HEK293T (cell line): ENCODE results near the gene ZNF221.

ENCODE experiments used
- ARNT ChIP-seq: fragments of 450-650 bp; IDR thresholded peaks from 2 replicates; pipeline ENCODE4 v1.6.1; 2017; ENCODE audit warnings: mild to moderate bottlenecking
- BHLHE40 ChIP-seq: fragments of 450-650 bp; IDR thresholded peaks from 2 replicates; pipeline ENCODE4 v1.6.1; 2016; ENCODE audit warnings: mild to moderate bottlenecking, moderate library complexity, borderline replicate concordance
- ELF4 ChIP-seq: fragments of 450-650 bp; IDR thresholded peaks from 2 replicates; pipeline ENCODE4 v1.6.1; 2017; ENCODE audit warnings: antibody characterized with exemption
- FOXA1 ChIP-seq: fragments of 450-650 bp; IDR thresholded peaks from 2 replicates; pipeline ENCODE4 v1.6.1; 2016; ENCODE audit warnings: mild to moderate bottlenecking
- FOXK2 ChIP-seq: fragments of 450-650 bp; IDR thresholded peaks from 2 replicates; pipeline ENCODE4 v1.6.1; 2016; ENCODE audit warnings: mild to moderate bottlenecking
- FOXM1 ChIP-seq: fragments of 450-650 bp; IDR thresholded peaks from 2 replicates; pipeline ENCODE4 v1.6.1; 2017; ENCODE audit warnings: mild to moderate bottlenecking, borderline replicate concordance
- L3MBTL2 ChIP-seq: fragments of 450-650 bp; conservative IDR thresholded peaks from 2 replicates; pipeline ENCODE4 v1.6.1; 2016; ENCODE audit warnings: mild to moderate bottlenecking
- LEF1 ChIP-seq: fragments of 450-650 bp; IDR thresholded peaks from 2 replicates; pipeline ENCODE4 v1.6.1; 2017; ENCODE audit warnings: mild to moderate bottlenecking, borderline replicate concordance
- SP1 ChIP-seq: fragments of 450-650 bp; IDR thresholded peaks from 2 replicates; pipeline ENCODE4 v1.6.1; 2017
- SUZ12 ChIP-seq: fragments of 450-650 bp; IDR thresholded peaks from 2 replicates; pipeline ENCODE4 v1.6.1; 2016; ENCODE audit warnings: mild to moderate bottlenecking
- TARDBP ChIP-seq: fragments of 450-650 bp; IDR thresholded peaks from 2 replicates; pipeline ENCODE4 v1.6.1; 2016
- ZNF384 ChIP-seq: fragments of 450-650 bp; IDR thresholded peaks from 2 replicates; pipeline ENCODE4 v1.6.1; 2016
- TF ChIP-seq, protein P1 (sequence below): fragments of 450-650 bp; IDR thresholded peaks from 2 replicates; pipeline ENCODE4 v1.6.1; 2016

DNA sequence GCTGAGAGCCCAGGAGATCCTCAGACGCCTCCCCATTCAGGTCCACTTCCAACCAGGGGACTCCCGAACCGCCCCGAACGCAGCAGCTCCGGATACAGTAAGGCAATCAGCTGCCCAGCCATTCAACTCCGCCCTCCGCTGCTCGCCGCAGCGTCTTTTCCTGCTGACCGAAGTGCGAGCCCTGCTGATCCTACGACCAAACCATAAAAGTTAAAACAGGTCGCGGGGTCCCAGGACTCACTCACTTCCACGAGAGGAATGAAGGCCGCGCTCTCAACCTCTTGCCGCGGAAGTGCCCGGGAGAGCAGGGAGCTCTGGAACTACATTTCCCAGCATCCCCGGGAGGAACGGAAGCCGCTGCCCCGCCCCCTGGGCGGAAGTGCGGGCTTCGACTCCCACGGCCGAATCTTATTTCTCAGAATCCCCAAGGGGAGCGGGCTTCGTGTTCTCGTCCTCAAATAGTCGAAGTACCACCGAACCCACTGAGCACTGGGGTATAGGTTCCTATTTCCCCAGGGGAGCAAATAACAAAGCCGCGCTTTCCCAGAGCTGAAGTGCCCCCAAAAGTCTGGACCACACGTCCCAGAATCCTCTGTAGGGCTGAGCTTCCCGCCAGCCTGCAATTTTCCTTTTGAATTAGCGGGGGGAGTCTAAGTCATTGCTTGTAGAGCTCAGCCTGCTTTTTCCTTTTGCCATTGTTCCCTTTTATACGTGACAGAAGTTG lies 15.9 kb upstream of the ZNF221 start, which contains the start of gene ZNF45:
- TF ChIP-seq FOXA1: no peak
- no peak for TF ChIP-seq ARNT
- no peak for TF ChIP-seq SP1
- TF ChIP-seq L3MBTL2: peak; percentile 92
- TF ChIP-seq FOXK2: no peak
- no peak for TF ChIP-seq ZNF384
- TF ChIP-seq FOXM1: no peak
- TF ChIP-seq ELF4: peak; percentile 54; the same call in 1 of the 2 replicates
- TF ChIP-seq TARDBP: no peak
- 0 out of 2 replicates have a peak, but pooled peaks have one; percentile 6 for TF ChIP-seq SUZ12
- no peak for TF ChIP-seq LEF1
- TF ChIP-seq, protein P1, sequence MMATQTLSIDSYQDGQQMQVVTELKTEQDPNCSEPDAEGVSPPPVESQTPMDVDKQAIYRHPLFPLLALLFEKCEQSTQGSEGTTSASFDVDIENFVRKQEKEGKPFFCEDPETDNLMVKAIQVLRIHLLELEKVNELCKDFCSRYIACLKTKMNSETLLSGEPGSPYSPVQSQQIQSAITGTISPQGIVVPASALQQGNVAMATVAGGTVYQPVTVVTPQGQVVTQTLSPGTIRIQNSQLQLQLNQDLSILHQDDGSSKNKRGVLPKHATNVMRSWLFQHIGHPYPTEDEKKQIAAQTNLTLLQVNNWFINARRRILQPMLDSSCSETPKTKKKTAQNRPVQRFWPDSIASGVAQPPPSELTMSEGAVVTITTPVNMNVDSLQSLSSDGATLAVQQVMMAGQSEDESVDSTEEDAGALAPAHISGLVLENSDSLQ: no peak
- TF ChIP-seq BHLHE40: no peak
